Skeletal muscle tissue (tissue), 5 donors: ENCODE measurements around the gene ALG3. TPM values are rescaled to one million over a fixed set of nuclear protein-coding genes. Genes with fewer than 3 reads are reported as not detected.

ENCODE experiments used
- H3K27ac ChIP-seq: one replicate; pipeline ENCODE4 v1.7.0; 2013; ENCODE audit warnings: mild to moderate bottlenecking, low read depth, low read length, inconsistent platforms
- H3K27me3 ChIP-seq, 3 donors: one replicate each; pipeline ENCODE4 v1.7.0; 2013; ENCODE audit warnings: low read length in 3 of 3; ENCODE audit not compliant: control insufficient read depth in 3 of 3, insufficient read depth in 3 of 3
- H3K36me3 ChIP-seq, 3 donors: one replicate each; pipeline ENCODE4 v1.7.0; 2013; ENCODE audit warnings: low read length in 3 of 3; ENCODE audit not compliant: control insufficient read depth in 3 of 3, insufficient read depth in 3 of 3
- H3K4me1 ChIP-seq, 3 donors: one replicate each; pipeline ENCODE4 v1.7.0; 2013; ENCODE audit warnings: low read length in 3 of 3, mild to moderate bottlenecking in 3 of 3; ENCODE audit not compliant: control insufficient read depth in 3 of 3, insufficient read depth in 3 of 3
- H3K4me3 ChIP-seq, 3 donors: one replicate each; pipeline ENCODE4 v1.7.0; 2013; ENCODE audit warnings: low read length in 3 of 3
- H3K9ac ChIP-seq, 3 donors: one replicate each; pipeline ENCODE4 v1.7.0; 2013; ENCODE audit warnings: low read length in 3 of 3, mild to moderate bottlenecking in 3 of 3, moderate library complexity in 2 of 3, low read depth in 1 of 3
- H3K9me3 ChIP-seq, 3 donors: one replicate each; pipeline ENCODE4 v1.7.0; 2013; ENCODE audit warnings: low read length in 3 of 3; ENCODE audit not compliant: control insufficient read depth in 3 of 3
- small RNA-seq: library from RNA; depleted of rRNA; stranded (forward); fragments of <200 nt; gene quantifications from one replicate; pipeline ENCODE3, GENCODE V24; 2014
- total RNA-seq: library from RNA; depleted of rRNA; stranded (reverse); fragments of >200 nt; gene quantifications from one replicate; pipeline ENCODE4 v1.2.3, GENCODE V29; 2014
- donor health status: Osteomylitis.

ALG3 gene
- total RNA-seq, 1 donor from 2014 or later: 17.2 TPM

GRCh38 chr3:184203526-184203925 lies 45.2 kb downstream of the ALG3 start:
- no peak overlapping the region for H3K27ac ChIP-seq
- H3K9ac ChIP-seq: no peak overlapping the region
- H3K36me3 ChIP-seq: no peaks in the 10 kb centered on the region
- H3K4me3 ChIP-seq: no peak overlapping the region
- no peaks in the 10 kb centered on the region for H3K9me3 ChIP-seq
- peaks cover 0 to 11% (median 7%) of the 10 kb centered on the region in 3 donors for H3K27me3 ChIP-seq
- no peaks in the 10 kb centered on the region for H3K4me1 ChIP-seq

DNA sequence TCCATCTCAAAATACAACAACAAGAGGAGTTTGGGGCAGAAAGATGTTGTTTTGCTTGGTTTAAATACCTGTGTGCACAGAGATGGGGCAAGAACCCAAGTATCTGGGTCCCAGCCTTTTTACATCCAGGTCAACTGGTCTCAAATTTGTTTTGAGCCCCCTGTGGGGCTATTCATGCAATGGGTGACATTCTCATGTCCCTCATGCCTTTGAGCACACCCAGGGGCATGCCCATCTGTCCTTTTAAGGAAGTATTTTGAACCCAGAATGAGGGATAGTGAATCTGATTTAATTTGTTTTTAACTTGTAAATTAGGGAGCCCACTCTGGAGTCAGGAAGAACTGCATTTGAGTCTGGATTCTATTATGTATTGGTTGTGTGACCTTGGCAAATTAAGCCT lies 47.9 kb downstream of the ALG3 start:
- Histone ChIP-seq H3K36me3 (peaks cover 0 to 8% (median 3%) of the 10 kb centered on the region in 3 donors), H3K9ac (no peak overlapping the region), H3K4me3 (no peak overlapping the region), H3K4me1 (no peaks in the 10 kb centered on the region), H3K9me3 (no peaks in the 10 kb centered on the region), H3K27me3 (peaks cover 0 to under 1% (median 0%) of the 10 kb centered on the region in 3 donors), H3K27ac (no peak overlapping the region)

DNA sequence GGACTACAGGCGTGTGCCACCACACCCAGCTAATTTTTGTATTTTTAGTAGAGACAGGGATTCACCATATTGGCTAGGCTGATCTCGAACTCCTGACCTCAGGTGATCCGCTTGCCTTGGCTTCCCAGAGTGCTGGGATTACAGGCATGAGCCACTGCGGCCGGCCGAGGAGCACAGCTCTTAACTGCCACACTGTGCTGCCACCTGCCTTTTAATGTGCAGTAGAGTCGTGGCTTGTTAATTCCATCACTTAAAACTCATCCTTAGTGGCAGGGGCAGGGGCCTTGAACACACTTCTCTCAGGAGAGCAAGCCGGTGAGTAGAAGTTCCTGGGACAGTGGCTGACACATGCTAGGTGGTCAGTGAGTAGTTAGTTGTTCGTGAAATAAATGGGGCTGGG lies 50.3 kb downstream of the ALG3 start:
- Histone ChIP-seq H3K9ac (no peak overlapping the region), H3K4me1 (no peaks in the 10 kb centered on the region), H3K36me3 (peaks cover 17 to 25% (median 23%) of the 10 kb centered on the region in 3 donors), H3K27me3 (no peaks in the 10 kb centered on the region), H3K27ac (no peak overlapping the region), H3K9me3 (no peaks in the 10 kb centered on the region), H3K4me3 (no peak overlapping the region)

DNA sequence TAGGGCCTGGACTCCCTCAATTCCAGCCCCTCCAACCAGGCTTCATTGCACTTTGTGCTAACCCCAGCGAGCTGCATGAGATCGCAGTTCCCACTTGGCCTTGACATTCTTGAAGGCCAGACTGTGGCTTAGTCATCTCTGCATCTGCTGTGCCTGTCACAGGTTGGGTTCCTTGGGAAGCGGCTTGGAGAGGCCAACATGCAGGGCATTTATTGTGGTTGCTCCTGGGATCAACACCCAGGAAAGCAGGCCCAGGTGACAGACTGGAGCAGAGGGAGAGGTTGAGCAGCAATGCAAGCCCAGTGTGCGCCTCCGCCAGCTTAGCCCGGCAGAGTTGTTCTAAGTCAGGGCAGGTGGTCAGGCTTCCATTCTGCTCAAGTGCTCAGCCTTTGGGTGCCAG lies 52.2 kb downstream of the ALG3 start:
- Histone ChIP-seq H3K9ac (no peak overlapping the region), H3K4me1 (peaks cover 0 to 3% (median 2%) of the 10 kb centered on the region in 3 donors), H3K36me3 (peaks cover 36 to 45% (median 42%) of the 10 kb centered on the region in 3 donors), H3K4me3 (no peak overlapping the region), H3K27ac (no peak overlapping the region), H3K27me3 (no peaks in the 10 kb centered on the region), H3K9me3 (no peaks in the 10 kb centered on the region)

- no peak overlapping the region for H3K27ac ChIP-seq
- no peaks in the 10 kb centered on the region for H3K9me3 ChIP-seq
- no peak overlapping the region for H3K4me3 ChIP-seq
- no peaks in the 10 kb centered on the region for H3K27me3 ChIP-seq
- peaks cover 59 to 69% (median 67%) of the 10 kb centered on the region in 3 donors for H3K36me3 ChIP-seq
- H3K9ac ChIP-seq: no peak overlapping the region
- H3K4me1 ChIP-seq: peaks cover 2 to 3% (median 3%) of the 10 kb centered on the region in 3 donors
Measured at GRCh38 chr3:184193991-184194539, 54.7 kb downstream of the ALG3 start.

- peaks cover 9 to 13% (median 12%) of the 10 kb centered on the region in 3 donors for H3K4me1 ChIP-seq
- H3K36me3 ChIP-seq: peaks cover 70 to 81% (median 76%) of the 10 kb centered on the region in 3 donors
- peak overlapping the region in 2 of 3 donors; percentile 16 to 40 for H3K9ac ChIP-seq
- no peak overlapping the region for H3K4me3 ChIP-seq
- H3K27me3 ChIP-seq: no peaks in the 10 kb centered on the region
- H3K9me3 ChIP-seq: no peaks in the 10 kb centered on the region
- H3K27ac ChIP-seq: no peak overlapping the region
Measured at GRCh38 chr3:184192889-184193288, 55.9 kb downstream of the ALG3 start.

Small RNA genes lying within 50 kb of the gene (small RNA-seq; reads per million reads assigned to genes)
- not detected for gene MIR1224

Other genes with a start within 250 kb of the ALG3 start
- 17.7 TPM for gene ABCC5, start 231.1 kb downstream of the ALG3 start, total RNA-seq
- not detected for gene HTR3D, start 217.2 kb downstream of the ALG3 start, total RNA-seq
- not detected for gene HTR3C, start 195.9 kb downstream of the ALG3 start, total RNA-seq
- gene HTR3E, start 151.9 kb downstream of the ALG3 start, total RNA-seq: not detected
- gene EIF2B5, start 113.6 kb downstream of the ALG3 start, total RNA-seq: 38.1 TPM
- gene DVL3, start 93.6 kb downstream of the ALG3 start, total RNA-seq: 23.5 TPM
- gene AP2M1, start 74.1 kb downstream of the ALG3 start, total RNA-seq: 168 TPM
- 45.9 TPM for gene ABCF3, start 62.8 kb downstream of the ALG3 start, total RNA-seq
- not detected for gene VWA5B2, start 19.4 kb downstream of the ALG3 start, total RNA-seq
- gene EEF1AKMT4, start 710 bp upstream of the ALG3 start, total RNA-seq: 2.1 TPM
- gene CAMK2N2, start 12.6 kb upstream of the ALG3 start, total RNA-seq: not detected
- gene ECE2, start 27.1 kb upstream of the ALG3 start, total RNA-seq: not detected
- 259 TPM for gene PSMD2, start 50.3 kb upstream of the ALG3 start, total RNA-seq
- gene EIF4G1, start 65.6 kb upstream of the ALG3 start, total RNA-seq: 162 TPM
- 9.4 TPM for gene FAM131A, start 88.6 kb upstream of the ALG3 start, total RNA-seq
- 2.6 TPM for gene CLCN2, start 112.6 kb upstream of the ALG3 start, total RNA-seq
- 44.4 TPM for gene POLR2H, start 112.7 kb upstream of the ALG3 start, total RNA-seq
- under 0.01 TPM for gene THPO, start 129.2 kb upstream of the ALG3 start, total RNA-seq
- 14.1 TPM for gene CHRD, start 131.1 kb upstream of the ALG3 start, total RNA-seq